GM06990 (cell line): ENCODE results near the gene COMT.
A peak's percentile ranks its signal among the peaks of the same experiment; 100 is the strongest.

Source experiments
- DNase-seq: peaks from one replicate; pipeline ENCODE4 v3.0.0-alpha.2; 2011; ENCODE audit not compliant: insufficient read length; ENCODE audit errors: extremely low read depth
- H3K27me3 ChIP-seq: replicated peaks from 2 replicates; pipeline ENCODE4 v1.6.0; 2011; ENCODE audit warnings: low read length; ENCODE audit not compliant: control insufficient read depth, insufficient read depth
- H3K36me3 ChIP-seq: 2 replicates; pipeline ENCODE4 v1.5.1; 2011; ENCODE audit warnings: low read length; ENCODE audit not compliant: control insufficient read depth, insufficient read depth
- H3K4me3 ChIP-seq: replicated peaks from 2 replicates; pipeline ENCODE4 v1.5.1; 2011; ENCODE audit warnings: low read depth, mild to moderate bottlenecking, control low read depth, low read length
- TF ChIP-seq, protein P1 (sequence below): IDR thresholded peaks from 2 replicates; pipeline ENCODE4 v1.5.1; 2011; ENCODE audit warnings: low read length, control low read depth, mild to moderate bottlenecking, inconsistent platforms; ENCODE audit not compliant: insufficient read depth, poor library complexity, severe bottlenecking

COMT gene

DNA sequence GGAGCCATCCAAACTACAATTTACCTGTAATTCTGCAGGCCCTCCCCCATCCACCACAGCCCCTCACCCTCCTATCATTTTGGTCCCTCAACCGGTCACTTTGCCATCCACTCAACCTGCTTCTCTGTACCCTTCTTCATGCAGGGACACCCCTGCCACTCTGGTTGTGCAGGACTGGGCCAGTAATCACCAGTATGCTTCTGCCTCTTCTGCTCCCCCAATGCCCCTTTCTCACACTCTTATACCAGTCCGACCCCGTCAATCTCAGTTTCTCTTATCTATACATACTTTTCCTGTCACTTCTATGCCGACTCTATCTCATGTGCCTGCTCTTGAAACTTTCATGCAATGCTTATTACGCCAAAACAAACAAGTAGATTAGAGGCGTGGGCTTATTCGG lies 5.1 kb upstream of the COMT start:
- Histone ChIP-seq H3K36me3 (no peaks in the 10 kb centered on the region), H3K27me3 (no peaks in the 10 kb centered on the region), H3K4me3 (no peak overlapping the region)
- no peak for DNase-seq
- TF ChIP-seq, protein P1, sequence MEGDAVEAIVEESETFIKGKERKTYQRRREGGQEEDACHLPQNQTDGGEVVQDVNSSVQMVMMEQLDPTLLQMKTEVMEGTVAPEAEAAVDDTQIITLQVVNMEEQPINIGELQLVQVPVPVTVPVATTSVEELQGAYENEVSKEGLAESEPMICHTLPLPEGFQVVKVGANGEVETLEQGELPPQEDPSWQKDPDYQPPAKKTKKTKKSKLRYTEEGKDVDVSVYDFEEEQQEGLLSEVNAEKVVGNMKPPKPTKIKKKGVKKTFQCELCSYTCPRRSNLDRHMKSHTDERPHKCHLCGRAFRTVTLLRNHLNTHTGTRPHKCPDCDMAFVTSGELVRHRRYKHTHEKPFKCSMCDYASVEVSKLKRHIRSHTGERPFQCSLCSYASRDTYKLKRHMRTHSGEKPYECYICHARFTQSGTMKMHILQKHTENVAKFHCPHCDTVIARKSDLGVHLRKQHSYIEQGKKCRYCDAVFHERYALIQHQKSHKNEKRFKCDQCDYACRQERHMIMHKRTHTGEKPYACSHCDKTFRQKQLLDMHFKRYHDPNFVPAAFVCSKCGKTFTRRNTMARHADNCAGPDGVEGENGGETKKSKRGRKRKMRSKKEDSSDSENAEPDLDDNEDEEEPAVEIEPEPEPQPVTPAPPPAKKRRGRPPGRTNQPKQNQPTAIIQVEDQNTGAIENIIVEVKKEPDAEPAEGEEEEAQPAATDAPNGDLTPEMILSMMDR = no peak

GRCh38 chr22:19937616-19938473 lies 3.7 kb upstream of the COMT start:
- no peaks in the 10 kb centered on the region for H3K27me3 ChIP-seq
- no peaks in the 10 kb centered on the region for H3K36me3 ChIP-seq
- DNase-seq = no peak
- H3K4me3 ChIP-seq = no peak overlapping the region
- TF ChIP-seq, protein P1 = no peak

GRCh38 chr22:19940536-19941364 lies 822 bp upstream of the COMT start:
- H3K36me3 ChIP-seq = no peaks in the 10 kb centered on the region
- DNase-seq = no peak
- peak overlapping the region; percentile 99 for H3K4me3 ChIP-seq
- TF ChIP-seq, protein P1 = no peak
- no peaks in the 10 kb centered on the region for H3K27me3 ChIP-seq

- H3K36me3 ChIP-seq = no peaks in the 10 kb centered on the region
- TF ChIP-seq, protein P1 = no peak
- no peaks in the 10 kb centered on the region for H3K27me3 ChIP-seq
- no peak for DNase-seq
- peak overlapping the region; percentile 99 for H3K4me3 ChIP-seq
These were observed 847 bp downstream of the COMT start for GRCh38 chr22:19942157-19943081.

- Histone ChIP-seq H3K27me3 (no peaks in the 10 kb centered on the region), H3K36me3 (no peaks in the 10 kb centered on the region), H3K4me3 (peak overlapping the region; percentile 99)
- DNase-seq = no peak
- TF ChIP-seq, protein P1 = peak; percentile 8
These were observed 1.8 kb downstream of the COMT start for GRCh38 chr22:19943082-19944026.
